NB4 (cell line): ENCODE data around the gene SLAMF6.

ENCODE experiments used
- DNase-seq: peaks from one replicate; pipeline ENCODE4 v3.0.0; 2010; ENCODE audit warnings: low read depth
- H3K4me3 ChIP-seq: one replicate; pipeline ENCODE4 v1.5.1; 2011; ENCODE audit warnings: mild to moderate bottlenecking, low read depth, low read length, moderate library complexity
- CTCF ChIP-seq: IDR thresholded peaks from one replicate; pipeline ENCODE4 v1.5.1; 2012; ENCODE audit warnings: low read depth, low read length
- MAX ChIP-seq: IDR thresholded peaks from 2 replicates; pipeline ENCODE4 v1.6.1; 2011; ENCODE audit warnings: low read depth, low read length
- MYC ChIP-seq: IDR thresholded peaks from 2 replicates; pipeline ENCODE4 v1.6.1; 2011; ENCODE audit warnings: low read depth, low read length
- POLR2A ChIP-seq: IDR thresholded peaks from 2 replicates; pipeline ENCODE4 v1.6.1; 2011; ENCODE audit warnings: mild to moderate bottlenecking; ENCODE audit not compliant: insufficient read length; ENCODE audit errors: extremely low read depth

SLAMF6 gene

GRCh38 chr1:160553778-160554177 lies 30.7 kb upstream of the SLAMF6 start:
- TF ChIP-seq MYC (no peak), MAX (no peak), POLR2A (no peak), CTCF (no peak)
- no peak for DNase-seq
- no peak overlapping the region for H3K4me3 ChIP-seq

DNA sequence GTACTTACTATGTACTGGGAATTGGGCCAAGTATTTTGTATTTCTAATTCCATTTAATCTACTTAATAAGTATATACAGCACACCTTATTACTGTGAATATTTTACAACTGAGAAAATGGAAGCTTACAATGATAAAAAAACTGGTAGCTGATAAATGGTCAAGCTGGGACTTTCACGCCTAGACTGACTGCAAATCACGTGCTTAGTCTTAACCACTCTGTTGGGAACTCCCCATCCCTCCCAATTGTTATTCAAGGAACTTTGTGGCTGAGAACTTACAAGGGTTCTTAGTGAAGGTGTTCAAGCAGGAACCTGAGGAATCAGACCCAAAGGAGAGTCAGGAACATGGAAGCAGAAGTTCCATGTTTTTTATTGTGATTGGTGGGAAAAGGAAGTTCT lies 29.4 kb upstream of the SLAMF6 start:
- no peak for TF ChIP-seq CTCF
- no peak for TF ChIP-seq MYC
- TF ChIP-seq MAX = no peak
- TF ChIP-seq POLR2A = no peak
- no peak for DNase-seq
- H3K4me3 ChIP-seq = no peak overlapping the region

DNA sequence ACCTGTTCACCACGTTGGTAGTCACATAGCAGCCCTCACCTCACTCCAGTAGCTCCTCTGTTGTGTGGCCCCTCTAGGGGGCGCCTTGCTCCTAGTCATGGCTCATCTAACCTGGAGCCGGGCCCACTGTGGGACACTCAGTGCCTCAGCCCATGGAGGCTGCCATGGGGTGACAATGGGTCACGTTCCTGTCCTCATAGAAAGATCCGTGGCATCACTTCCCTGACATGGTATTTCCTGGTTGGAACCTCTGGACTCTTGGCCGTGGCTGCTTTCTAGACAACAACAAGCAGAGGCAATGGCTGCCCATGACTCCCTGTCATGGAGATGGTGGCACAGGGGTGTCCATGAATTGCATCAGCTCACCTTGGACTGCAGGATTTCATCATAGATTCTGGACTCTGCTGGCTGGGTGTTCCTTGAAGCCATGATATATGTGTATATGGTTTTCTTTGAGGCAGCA lies 27.5 kb upstream of the SLAMF6 start:
- no peak overlapping the region for H3K4me3 ChIP-seq
- TF ChIP-seq POLR2A (no peak), CTCF (peak; percentile 32)
- DNase-seq = peak; percentile 39

GRCh38 chr1:160549665-160550006 lies 26.6 kb upstream of the SLAMF6 start:
- no peak for TF ChIP-seq MAX
- no peak for DNase-seq
- no peak overlapping the region for H3K4me3 ChIP-seq

- no peak overlapping the region for H3K4me3 ChIP-seq
- no peak for DNase-seq
- no peak for TF ChIP-seq CTCF
These were observed 26.1 kb upstream of the SLAMF6 start for GRCh38 chr1:160548960-160549664.

DNA sequence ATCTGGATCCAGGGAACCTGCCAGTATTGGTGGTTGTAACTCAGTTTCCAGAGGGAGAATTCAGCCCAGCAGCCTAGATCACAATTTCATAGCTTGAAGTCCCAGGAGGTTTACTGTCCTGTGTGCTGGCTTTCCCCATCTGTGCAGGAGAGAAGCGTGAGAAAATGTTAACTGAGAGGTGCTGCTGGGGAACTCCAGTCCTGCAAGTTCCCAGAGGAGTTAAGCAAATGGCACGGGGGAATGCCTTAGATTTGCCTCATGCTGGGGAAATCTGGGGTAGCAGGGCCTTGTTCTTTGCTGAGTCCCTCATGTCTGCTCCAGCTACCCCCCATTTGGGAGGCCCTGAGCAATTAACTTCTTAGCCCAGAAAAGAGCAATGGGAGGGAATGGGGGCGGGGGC lies 25.1 kb upstream of the SLAMF6 start:
- H3K4me3 ChIP-seq = no peak overlapping the region
- DNase-seq = no peak
- no peak for TF ChIP-seq POLR2A
- TF ChIP-seq MYC = no peak
- no peak for TF ChIP-seq MAX

- DNase-seq = no peak
- H3K4me3 ChIP-seq = no peak overlapping the region
- no peak for TF ChIP-seq POLR2A
- TF ChIP-seq MAX = no peak
- no peak for TF ChIP-seq MYC
- no peak for TF ChIP-seq CTCF
These were observed 24.4 kb upstream of the SLAMF6 start for GRCh38 chr1:160547422-160547821.
